DMS 273 (cell line): Measurements from ENCODE around the gene DHRS3.
A peak's percentile ranks its signal among the peaks of the same experiment; 100 is the strongest.

Source experiments
- DNase-seq: peaks from one replicate; lab custom pipeline; 2025; ENCODE audit not compliant: unreplicated experiment; lab: John Stamatoyannopoulos, UW

DHRS3 gene

GRCh38 chr1:12640237-12640957 is 22.4 kb upstream of the DHRS3 start:
- no peak for DNase-seq

GRCh38 chr1:12637693-12638092 is 19.7 kb upstream of the DHRS3 start:
- DNase-seq: no peak

GRCh38 chr1:12636098-12636950 is 18.3 kb upstream of the DHRS3 start:
- DNase-seq: no peak

GRCh38 chr1:12634696-12635202 is 16.7 kb upstream of the DHRS3 start:
- no peak for DNase-seq

- DNase-seq: no peak
Observed at GRCh38 chr1:12634156-12634555, 16.1 kb upstream of the DHRS3 start.

GRCh38 chr1:12631571-12631970 is 13.6 kb upstream of the DHRS3 start:
- DNase-seq: no peak

- no peak for DNase-seq
Observed at GRCh38 chr1:12630946-12631530, 13.0 kb upstream of the DHRS3 start.

GRCh38 chr1:12629985-12630760 is 12.2 kb upstream of the DHRS3 start:
- DNase-seq: no peak

GRCh38 chr1:12629511-12629956 is 11.5 kb upstream of the DHRS3 start:
- no peak for DNase-seq

- DNase-seq: no peak
Observed at GRCh38 chr1:12627296-12627695, 9.3 kb upstream of the DHRS3 start.

- DNase-seq: no peak
Observed at GRCh38 chr1:12626888-12627287, 8.9 kb upstream of the DHRS3 start.

GRCh38 chr1:12625276-12625675 is 7.3 kb upstream of the DHRS3 start:
- DNase-seq: no peak

- DNase-seq: no peak
Observed at GRCh38 chr1:12622506-12622905, 4.5 kb upstream of the DHRS3 start.

GRCh38 chr1:12621346-12622335 is 3.6 kb upstream of the DHRS3 start:
- DNase-seq: no peak

- no peak for DNase-seq
Observed at GRCh38 chr1:12620931-12621330, 2.9 kb upstream of the DHRS3 start.

GRCh38 chr1:12620488-12620865 is 2.5 kb upstream of the DHRS3 start:
- no peak for DNase-seq

- DNase-seq: peak; percentile 90
Observed at GRCh38 chr1:12619792-12620487, 1.9 kb upstream of the DHRS3 start.

- DNase-seq: no peak
Observed at GRCh38 chr1:12618965-12619791, 1.2 kb upstream of the DHRS3 start.

GRCh38 chr1:12618661-12618964 is 603 bp upstream of the DHRS3 start:
- DNase-seq: no peak
